ENCODE measurements around the gene APLP1. TPM values are rescaled to one million over a fixed set of nuclear protein-coding genes. Genes with fewer than 3 reads are reported as not detected.

The APLP1 gene
- total and polyA plus RNA-seq, 12 donors = 2.7 to 63.5 (median 24.9) TPM

DNA sequence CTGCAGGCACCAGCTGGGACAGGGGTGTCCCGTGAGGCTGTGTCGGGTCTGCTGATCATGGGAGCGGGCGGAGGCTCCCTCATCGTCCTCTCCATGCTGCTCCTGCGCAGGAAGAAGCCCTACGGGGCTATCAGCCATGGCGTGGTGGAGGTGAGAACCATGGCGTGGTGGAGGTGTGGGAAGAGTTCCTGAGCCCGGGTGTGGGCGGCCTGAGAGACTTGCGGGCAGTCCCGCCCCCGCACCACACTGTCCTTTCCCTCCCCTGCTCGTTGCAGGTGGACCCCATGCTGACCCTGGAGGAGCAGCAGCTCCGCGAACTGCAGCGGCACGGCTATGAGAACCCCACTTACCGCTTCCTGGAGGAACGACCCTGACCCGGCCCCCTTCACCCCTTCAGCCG is 10.7 kb downstream of the APLP1 start:
- WGBS, 2 donors = 36 to 46% methylated on average over 23 of the region's 23 CpGs
- no peak overlapping the region for H3K4me3 ChIP-seq
- peaks cover 0 to 3% (median 0%) of the 10 kb centered on the region in 9 donors for H3K36me3 ChIP-seq
- peaks cover 0 to 11% (median 0%) of the 10 kb centered on the region in 7 donors for H3K27me3 ChIP-seq
- peaks cover 0 to 9% (median 5%) of the 10 kb centered on the region in 9 donors for H3K4me1 ChIP-seq
- DNase-seq = no peak
- ATAC-seq = peak in 1 of 8 donors; percentile 7
- H3K27ac ChIP-seq = no peak overlapping the region
- intact Hi-C loops (cut with DNase I) = no loop called here
- no peak for TF ChIP-seq CTCF (IDR thresholded peaks at IDR 0.05)
- no peaks in the 10 kb centered on the region for H3K9me3 ChIP-seq

GRCh38 chr19:35879770-35880317 is 11.5 kb downstream of the APLP1 start:
- intact Hi-C loops (cut with DNase I) = loop anchor here in 7 of 10 donors (2.0 to 5.0 kb wide), 2 partner anchors 51 to 52 kb away; no protein-coding TSS in a partner anchor
- WGBS, 2 donors = 1 to 3% methylated on average over 28 of the region's 28 CpGs
- TF ChIP-seq CTCF (IDR thresholded peaks at IDR 0.05) = no peak
- Histone ChIP-seq H3K27me3 (peaks cover 0 to 11% (median 0%) of the 10 kb centered on the region in 7 donors), H3K36me3 (peaks cover 0 to 3% (median 0%) of the 10 kb centered on the region in 9 donors), H3K27ac (no peak overlapping the region), H3K4me3 (no peak overlapping the region), H3K4me1 (peaks cover 0 to 9% (median 5%) of the 10 kb centered on the region in 9 donors), H3K9me3 (no peaks in the 10 kb centered on the region)
- ATAC-seq (peak; percentile 88 to 99 (median 96)), DNase-seq (peak; percentile 91 to 93)

GRCh38 chr19:35882114-35882832 is 13.9 kb downstream of the APLP1 start:
- no peak overlapping the region for H3K27ac ChIP-seq
- peak in 8 of 9 donors; percentile 36 to 76 (median 64) for TF ChIP-seq CTCF (IDR thresholded peaks at IDR 0.05)
- H3K9me3 ChIP-seq = no peaks in the 10 kb centered on the region
- H3K27me3 ChIP-seq = peaks cover 0 to 11% (median 0%) of the 10 kb centered on the region in 7 donors
- peaks cover 0 to 9% (median 5%) of the 10 kb centered on the region in 9 donors for H3K4me1 ChIP-seq
- peaks cover 0 to 4% (median 0%) of the 10 kb centered on the region in 9 donors for H3K36me3 ChIP-seq
- WGBS, 2 donors = 18 to 27% methylated on average over 8 of the region's 8 CpGs
- DNase-seq = peak in 1 of 2 donors; percentile 67
- intact Hi-C loops (cut with DNase I) = loop anchor here in 9 of 10 donors (1.0 to 5.0 kb wide), 4 partner anchors 49 to 51 kb away; no protein-coding TSS in a partner anchor
- H3K4me3 ChIP-seq = no peak overlapping the region
- peak in 1 of 8 donors; percentile 40 for ATAC-seq

GRCh38 chr19:35883882-35884281 is 15.5 kb downstream of the APLP1 start:
- WGBS, 2 donors = 58 to 64% methylated on average over 2 of the region's 2 CpGs
- TF ChIP-seq CTCF (IDR thresholded peaks at IDR 0.05) = no peak
- ATAC-seq (no peak), DNase-seq (no peak)
- no peak overlapping the region for H3K4me3 ChIP-seq
- peaks cover 0 to 7% (median 0%) of the 10 kb centered on the region in 7 donors for H3K27me3 ChIP-seq
- no peak overlapping the region for H3K27ac ChIP-seq
- H3K4me1 ChIP-seq = peaks cover 0 to 9% (median 5%) of the 10 kb centered on the region in 9 donors
- intact Hi-C loops (cut with DNase I) = loop anchor here in 8 of 10 donors (2.0 to 5.0 kb wide), 3 partner anchors 47 to 49 kb away; no protein-coding TSS in a partner anchor
- no peaks in the 10 kb centered on the region for H3K9me3 ChIP-seq
- peaks cover 0 to 20% (median 11%) of the 10 kb centered on the region in 9 donors for H3K36me3 ChIP-seq
